Type B pancreatic cell (in vitro differentiated cells): Measurements from ENCODE around the gene KIF25. TPM values are rescaled to one million over a fixed set of nuclear protein-coding genes. Genes with fewer than 3 reads are reported as not detected.

Experiments used
- DNase-seq: peaks from one replicate; pipeline ENCODE4 v3.0.0; 2021; ENCODE audit warnings: mixed read lengths; ENCODE audit not compliant: unreplicated experiment; ENCODE audit errors: extremely low spot score
- H3K27ac Mint-ChIP-seq: 2 replicates; pipeline ENCODE4 v1.8.0; 2021; ENCODE audit warnings: mild to moderate bottlenecking, mixed read lengths
- H3K27me3 Mint-ChIP-seq: 2 replicates; pipeline ENCODE4 v1.8.0; 2021; ENCODE audit warnings: mixed read lengths
- H3K36me3 Mint-ChIP-seq: 2 replicates; pipeline ENCODE4 v1.8.0; 2021; ENCODE audit warnings: mixed read lengths
- H3K4me1 Mint-ChIP-seq: one replicate; pipeline ENCODE4 v1.8.0; 2021; ENCODE audit warnings: mixed read lengths; ENCODE audit not compliant: unreplicated experiment
- H3K4me3 Mint-ChIP-seq: 2 replicates; pipeline ENCODE4 v1.8.0; 2021; ENCODE audit warnings: mild to moderate bottlenecking, mixed read lengths
- H3K9me3 Mint-ChIP-seq: 2 replicates; pipeline ENCODE4 v1.8.0; 2021; ENCODE audit warnings: mixed read lengths
- total RNA-seq: library from RNA; stranded (reverse); gene quantifications from 2 replicates; pipeline ENCODE4 v1.2.1, GENCODE V29; 2021; ENCODE audit warnings: low replicate concordance
- TF ChIP-seq, protein P1 (sequence below): fragments of 200-600 bp; sonication (generic); conservative IDR thresholded peaks from 2 replicates; pipeline ENCODE4 v1.5.0; 2021; ENCODE audit warnings: antibody characterized with exemption, mild to moderate bottlenecking

The KIF25 gene
- total RNA-seq, 1 donor from 2014 or later = not detected

- H3K4me1 Mint-ChIP-seq = no peaks in the 10 kb centered on the region
- H3K9me3 Mint-ChIP-seq = no peaks in the 10 kb centered on the region
Measured at GRCh38 chr6:168048724-168049025, 51.2 kb downstream of the KIF25 start.

DNA sequence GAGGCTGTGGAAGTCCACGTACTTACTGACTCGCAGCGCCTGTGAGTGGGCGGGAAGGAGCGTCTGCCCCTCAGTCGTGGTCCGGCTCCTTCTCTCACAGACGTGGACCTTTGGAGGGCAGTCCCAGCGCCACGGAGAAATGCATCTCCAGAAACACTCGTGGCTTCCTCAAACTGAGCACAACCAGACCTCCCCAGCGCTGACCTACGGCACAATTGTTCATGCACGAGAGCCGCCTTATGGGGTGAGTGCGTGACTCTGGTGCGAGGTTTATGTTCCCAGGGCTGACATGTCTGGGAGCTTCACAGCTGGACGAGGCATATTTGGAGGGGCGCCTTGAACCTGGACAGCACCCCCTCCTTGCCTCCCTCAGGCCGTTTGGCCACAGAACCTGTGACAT, 51.8 kb downstream of the KIF25 start:
- Mint-ChIP-seq H3K27ac (no peak overlapping the region), H3K27me3 (no peaks in the 10 kb centered on the region), H3K4me3 (no peak overlapping the region), H3K4me1 (no peaks in the 10 kb centered on the region), H3K9me3 (no peaks in the 10 kb centered on the region), H3K36me3 (no peaks in the 10 kb centered on the region)
- TF ChIP-seq, protein P1, sequence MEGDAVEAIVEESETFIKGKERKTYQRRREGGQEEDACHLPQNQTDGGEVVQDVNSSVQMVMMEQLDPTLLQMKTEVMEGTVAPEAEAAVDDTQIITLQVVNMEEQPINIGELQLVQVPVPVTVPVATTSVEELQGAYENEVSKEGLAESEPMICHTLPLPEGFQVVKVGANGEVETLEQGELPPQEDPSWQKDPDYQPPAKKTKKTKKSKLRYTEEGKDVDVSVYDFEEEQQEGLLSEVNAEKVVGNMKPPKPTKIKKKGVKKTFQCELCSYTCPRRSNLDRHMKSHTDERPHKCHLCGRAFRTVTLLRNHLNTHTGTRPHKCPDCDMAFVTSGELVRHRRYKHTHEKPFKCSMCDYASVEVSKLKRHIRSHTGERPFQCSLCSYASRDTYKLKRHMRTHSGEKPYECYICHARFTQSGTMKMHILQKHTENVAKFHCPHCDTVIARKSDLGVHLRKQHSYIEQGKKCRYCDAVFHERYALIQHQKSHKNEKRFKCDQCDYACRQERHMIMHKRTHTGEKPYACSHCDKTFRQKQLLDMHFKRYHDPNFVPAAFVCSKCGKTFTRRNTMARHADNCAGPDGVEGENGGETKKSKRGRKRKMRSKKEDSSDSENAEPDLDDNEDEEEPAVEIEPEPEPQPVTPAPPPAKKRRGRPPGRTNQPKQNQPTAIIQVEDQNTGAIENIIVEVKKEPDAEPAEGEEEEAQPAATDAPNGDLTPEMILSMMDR = no peak
- DNase-seq = no peak

More at GRCh38 chr6:168048724-168049025, 51.2 kb downstream of the KIF25 start:
- no peaks in the 10 kb centered on the region for H3K27me3 Mint-ChIP-seq
- H3K4me3 Mint-ChIP-seq = no peak overlapping the region
- no peak for DNase-seq
- TF ChIP-seq, protein P1 = no peak
- no peaks in the 10 kb centered on the region for H3K36me3 Mint-ChIP-seq
- H3K27ac Mint-ChIP-seq = no peak overlapping the region

GRCh38 chr6:168049706-168050224, 52.3 kb downstream of the KIF25 start:
- Mint-ChIP-seq H3K27ac (no peak overlapping the region), H3K36me3 (no peaks in the 10 kb centered on the region), H3K9me3 (no peaks in the 10 kb centered on the region), H3K27me3 (no peaks in the 10 kb centered on the region), H3K4me3 (no peak overlapping the region), H3K4me1 (no peaks in the 10 kb centered on the region)
- DNase-seq = no peak
- TF ChIP-seq, protein P1 = no peak

DNA sequence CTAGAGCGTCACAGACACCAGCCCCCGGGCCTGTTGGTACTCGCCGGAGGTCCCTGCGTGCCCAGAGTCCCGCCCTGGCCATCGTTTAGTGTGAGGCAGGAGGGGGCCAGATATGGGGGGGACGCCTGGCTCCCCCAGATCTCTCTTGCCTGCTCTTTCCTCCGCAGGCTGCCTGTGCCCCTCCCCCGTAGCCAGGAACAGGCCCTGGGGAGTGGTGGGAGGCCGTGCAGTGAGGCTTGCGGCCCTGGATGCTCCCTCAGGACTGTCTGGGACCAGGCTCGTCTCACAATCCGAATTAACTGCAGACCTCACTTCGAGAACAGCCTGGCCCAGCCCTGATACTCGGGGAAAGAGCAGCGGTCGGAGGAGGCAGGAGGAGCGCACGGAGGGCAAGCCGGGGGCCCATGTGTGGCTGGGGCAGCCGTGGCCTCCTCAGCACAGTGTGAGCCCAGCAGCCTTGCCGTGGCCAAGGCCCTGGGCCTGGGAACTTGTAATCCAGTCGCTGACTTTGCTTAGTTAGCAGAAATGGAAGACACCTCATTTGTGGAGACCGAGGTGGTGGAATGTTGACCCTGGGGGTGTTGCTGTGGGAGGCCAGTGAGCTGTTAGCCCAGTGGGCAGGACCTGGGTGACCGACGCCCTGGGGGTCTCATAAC, 52.9 kb downstream of the KIF25 start:
- Mint-ChIP-seq H3K27me3 (no peaks in the 10 kb centered on the region), H3K27ac (no peak overlapping the region), H3K9me3 (no peaks in the 10 kb centered on the region), H3K36me3 (no peaks in the 10 kb centered on the region), H3K4me3 (no peak overlapping the region), H3K4me1 (no peaks in the 10 kb centered on the region)
- no peak for DNase-seq
- TF ChIP-seq, protein P1 = no peak

DNA sequence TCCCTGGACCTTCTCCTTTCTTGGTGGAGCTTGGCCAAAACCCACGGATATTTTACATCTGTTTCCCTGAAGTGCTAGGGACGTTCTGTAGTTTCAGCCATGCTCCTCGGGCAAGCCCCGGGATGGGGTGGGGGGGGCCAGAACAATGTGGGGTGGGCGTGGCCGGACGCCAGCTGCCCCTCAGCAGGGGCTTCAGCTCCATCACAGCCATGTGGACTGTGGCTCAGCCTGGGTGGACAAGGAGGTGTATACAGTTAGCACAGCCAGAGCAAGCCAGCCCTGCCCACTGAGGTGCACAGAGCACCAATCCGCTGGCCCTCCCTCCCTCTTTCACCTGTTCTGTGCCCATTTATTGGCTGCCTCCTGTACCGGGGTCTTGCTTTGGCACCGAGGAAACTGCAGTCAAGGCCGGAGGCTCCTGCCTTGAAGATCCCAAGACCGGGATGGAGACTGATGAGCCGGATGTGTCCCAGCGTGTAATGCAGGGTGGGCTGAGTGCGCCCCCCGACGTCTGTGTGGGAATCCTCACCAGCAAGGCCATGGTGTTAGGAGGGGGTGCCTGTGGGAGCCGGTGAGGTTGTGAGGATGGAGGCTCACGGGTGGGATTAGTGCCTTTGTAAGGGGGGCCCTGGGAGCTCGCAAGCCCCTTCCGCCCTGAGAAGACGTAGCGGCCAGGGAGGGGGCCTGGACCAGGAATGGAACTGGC, 53.6 kb downstream of the KIF25 start:
- Mint-ChIP-seq H3K4me3 (no peak overlapping the region), H3K27me3 (no peaks in the 10 kb centered on the region), H3K9me3 (no peaks in the 10 kb centered on the region), H3K36me3 (no peaks in the 10 kb centered on the region), H3K27ac (no peak overlapping the region), H3K4me1 (no peaks in the 10 kb centered on the region)
- DNase-seq = no peak
- TF ChIP-seq, protein P1 = no peak
